Fibroblast of pulmonary artery (primary cell): ENCODE measurements around the gene STK10.

Experiments
- DNase-seq: peaks from one replicate; pipeline ENCODE4 v3.0.0-alpha.2; 2010; ENCODE audit warnings: low read depth
- H3K4me3 ChIP-seq: replicated peaks from 2 replicates; pipeline ENCODE4 v1.5.1; 2011; ENCODE audit warnings: low read depth, mild to moderate bottlenecking, control low read depth, low read length, moderate library complexity
- TF ChIP-seq, protein P1 (sequence below): IDR thresholded peaks from 2 replicates; pipeline ENCODE4 v1.5.1; 2011; ENCODE audit warnings: mild to moderate bottlenecking, control low read depth, low read length, inconsistent platforms; ENCODE audit errors: missing control alignments

STK10 gene

GRCh38 chr5:172146748-172147092, 41.3 kb downstream of the STK10 start:
- H3K4me3 ChIP-seq: no peak overlapping the region
- DNase-seq: no peak
- TF ChIP-seq, protein P1, sequence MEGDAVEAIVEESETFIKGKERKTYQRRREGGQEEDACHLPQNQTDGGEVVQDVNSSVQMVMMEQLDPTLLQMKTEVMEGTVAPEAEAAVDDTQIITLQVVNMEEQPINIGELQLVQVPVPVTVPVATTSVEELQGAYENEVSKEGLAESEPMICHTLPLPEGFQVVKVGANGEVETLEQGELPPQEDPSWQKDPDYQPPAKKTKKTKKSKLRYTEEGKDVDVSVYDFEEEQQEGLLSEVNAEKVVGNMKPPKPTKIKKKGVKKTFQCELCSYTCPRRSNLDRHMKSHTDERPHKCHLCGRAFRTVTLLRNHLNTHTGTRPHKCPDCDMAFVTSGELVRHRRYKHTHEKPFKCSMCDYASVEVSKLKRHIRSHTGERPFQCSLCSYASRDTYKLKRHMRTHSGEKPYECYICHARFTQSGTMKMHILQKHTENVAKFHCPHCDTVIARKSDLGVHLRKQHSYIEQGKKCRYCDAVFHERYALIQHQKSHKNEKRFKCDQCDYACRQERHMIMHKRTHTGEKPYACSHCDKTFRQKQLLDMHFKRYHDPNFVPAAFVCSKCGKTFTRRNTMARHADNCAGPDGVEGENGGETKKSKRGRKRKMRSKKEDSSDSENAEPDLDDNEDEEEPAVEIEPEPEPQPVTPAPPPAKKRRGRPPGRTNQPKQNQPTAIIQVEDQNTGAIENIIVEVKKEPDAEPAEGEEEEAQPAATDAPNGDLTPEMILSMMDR: no peak

- H3K4me3 ChIP-seq: no peak overlapping the region
- DNase-seq: no peak
- TF ChIP-seq, protein P1: no peak
Observed at GRCh38 chr5:172145870-172146747, 41.9 kb downstream of the STK10 start.

DNA sequence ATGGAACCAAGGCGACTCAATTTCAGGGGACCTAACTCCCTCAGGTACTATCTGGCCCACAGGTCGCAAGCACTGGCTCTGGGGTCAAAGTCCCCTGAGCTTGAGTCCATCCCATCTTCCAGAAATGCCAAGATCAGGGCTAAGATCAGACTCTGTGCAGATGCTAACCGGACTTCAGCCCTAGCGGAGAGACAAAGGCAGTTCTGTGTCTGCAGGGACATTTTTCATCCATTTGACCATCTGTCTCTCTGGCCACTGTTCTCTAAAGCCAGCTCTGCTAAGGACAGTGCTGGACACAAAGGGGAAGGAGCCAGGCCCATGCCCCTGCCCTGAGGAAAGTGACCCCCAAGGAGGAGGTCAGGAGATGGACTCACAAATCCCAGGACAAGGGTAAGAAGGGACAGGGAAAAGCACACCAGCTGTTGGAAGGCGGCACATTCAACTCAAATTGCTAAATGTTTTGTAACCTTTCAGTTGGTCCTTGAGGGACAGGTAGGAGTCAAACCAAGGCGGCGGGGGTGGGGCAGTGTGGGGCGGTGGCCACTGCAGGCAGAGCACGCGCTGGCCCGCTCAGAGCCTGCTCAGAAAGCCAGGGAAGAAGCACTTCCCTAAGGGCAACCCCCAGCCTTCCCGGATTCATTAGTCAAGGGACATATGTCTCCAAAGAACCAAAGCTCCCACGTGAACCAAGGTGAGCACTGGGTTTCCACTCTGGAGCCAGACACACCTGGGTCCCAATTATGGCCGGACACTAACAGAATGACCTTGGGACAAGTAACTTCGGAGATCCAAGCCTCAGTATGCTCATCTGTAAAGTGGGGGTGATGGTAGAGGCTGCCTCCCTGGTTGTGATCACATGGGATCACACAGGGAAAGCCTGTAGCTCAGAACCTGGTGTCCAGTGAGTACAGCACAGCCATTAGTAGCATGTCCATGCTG, 42.8 kb downstream of the STK10 start:
- TF ChIP-seq, protein P1: no peak
- no peak for DNase-seq
- no peak overlapping the region for H3K4me3 ChIP-seq

DNA sequence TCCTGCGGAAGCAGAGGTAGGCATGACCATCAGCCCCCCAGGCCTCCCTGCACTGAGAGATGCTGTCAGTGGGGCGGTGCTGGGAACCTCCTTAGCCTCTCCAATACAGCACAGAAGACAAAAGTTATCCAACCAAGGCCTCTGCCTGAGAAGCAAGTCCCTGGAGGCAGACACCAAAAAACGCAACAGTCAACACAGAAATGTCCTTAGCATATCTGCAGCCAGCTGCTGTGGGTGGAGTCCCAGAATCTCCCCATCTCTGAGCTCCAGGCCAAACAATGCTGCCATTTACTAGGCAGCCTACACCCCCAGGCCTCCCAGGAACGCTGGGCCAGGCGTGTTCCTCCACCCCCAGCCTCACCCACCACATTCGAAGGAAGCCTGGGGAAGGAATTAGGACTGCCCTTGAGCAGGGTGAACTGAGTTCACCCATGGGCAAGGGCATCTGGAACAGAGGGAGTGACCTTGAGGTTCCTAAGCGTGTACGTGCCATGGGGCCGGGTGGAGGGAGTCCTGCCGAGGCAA, 43.7 kb downstream of the STK10 start:
- TF ChIP-seq, protein P1: no peak
- H3K4me3 ChIP-seq: no peak overlapping the region
- peak; percentile 62 for DNase-seq

DNA sequence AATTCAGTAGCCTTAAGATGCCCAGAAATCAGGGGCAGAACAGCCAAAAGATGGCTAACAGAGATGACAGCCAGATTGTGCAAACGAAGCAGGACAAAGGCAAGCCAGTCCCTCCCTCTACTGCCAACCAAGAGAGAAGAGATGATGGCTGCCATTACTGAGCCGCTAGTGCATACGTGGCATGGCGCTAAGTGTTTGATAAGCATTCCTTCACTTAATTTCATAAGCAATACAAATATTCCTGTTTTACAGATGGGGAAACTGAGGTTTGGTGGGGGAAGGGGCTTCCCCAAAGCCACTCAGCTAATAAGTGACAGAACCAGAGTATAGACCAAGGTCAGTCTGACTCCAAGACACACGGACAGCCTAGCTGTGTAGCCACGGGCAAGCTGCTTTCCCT, 44.1 kb downstream of the STK10 start:
- no peak overlapping the region for H3K4me3 ChIP-seq
- no peak for DNase-seq
- TF ChIP-seq, protein P1: no peak

DNA sequence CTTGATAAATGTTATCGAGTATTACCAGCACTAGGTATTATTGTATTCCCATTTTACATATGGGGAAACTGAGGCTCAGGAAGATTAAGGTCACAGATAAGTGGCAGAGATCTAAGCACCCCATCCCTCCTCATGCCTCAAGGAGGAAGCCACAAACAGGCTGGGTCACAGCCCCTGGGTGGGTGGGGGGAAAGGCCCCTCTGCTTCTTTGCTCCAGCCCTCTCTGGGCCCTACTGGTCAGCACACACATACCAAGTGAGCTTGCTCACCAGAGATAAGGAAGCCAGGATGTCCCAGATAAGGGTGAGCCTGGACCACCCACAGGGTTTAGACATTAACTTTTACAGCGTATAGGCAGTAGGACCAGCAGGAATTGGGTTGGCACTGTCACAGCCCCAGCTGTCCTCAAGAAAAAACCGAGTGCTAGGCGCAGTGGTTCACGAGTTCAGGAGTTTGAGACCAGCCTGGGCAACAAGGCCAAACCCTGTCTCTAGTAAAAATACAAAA, 45.3 kb downstream of the STK10 start:
- H3K4me3 ChIP-seq: no peak overlapping the region
- DNase-seq: no peak
- TF ChIP-seq, protein P1: no peak
